HG02798 (cell line): ENCODE results near the gene MYOCD.

ENCODE experiments used
- ATAC-seq: cut with Tn5 transposase; IDR thresholded peaks from one replicate; pipeline ENCODE4 v1.9.1; 2021; ENCODE audit warnings: mild to moderate bottlenecking; ENCODE audit not compliant: unreplicated experiment, poor library complexity

Gene MYOCD

GRCh38 chr17:12640364-12640763 is 25.3 kb upstream of the MYOCD start:
- ATAC-seq = no peak

GRCh38 chr17:12641084-12641483 is 24.6 kb upstream of the MYOCD start:
- ATAC-seq = no peak

GRCh38 chr17:12642034-12642433 is 23.7 kb upstream of the MYOCD start:
- no peak for ATAC-seq

GRCh38 chr17:12643822-12644221 is 21.9 kb upstream of the MYOCD start:
- no peak for ATAC-seq

- no peak for ATAC-seq
These were observed 21.1 kb upstream of the MYOCD start for GRCh38 chr17:12644623-12645022.

GRCh38 chr17:12646761-12647422 is 18.8 kb upstream of the MYOCD start:
- no peak for ATAC-seq

GRCh38 chr17:12648498-12648897 is 17.2 kb upstream of the MYOCD start:
- ATAC-seq = no peak

GRCh38 chr17:12655936-12656335 is 9.8 kb upstream of the MYOCD start:
- no peak for ATAC-seq

- no peak for ATAC-seq
These were observed 9.3 kb upstream of the MYOCD start for GRCh38 chr17:12656354-12656753.

GRCh38 chr17:12659500-12659899 is 6.2 kb upstream of the MYOCD start:
- no peak for ATAC-seq

GRCh38 chr17:12664252-12664651 is 1.4 kb upstream of the MYOCD start:
- no peak for ATAC-seq

GRCh38 chr17:12664894-12665262 is 812 bp upstream of the MYOCD start:
- ATAC-seq = no peak

GRCh38 chr17:12666718-12667117 is 1.0 kb downstream of the MYOCD start:
- no peak for ATAC-seq

GRCh38 chr17:12667299-12667958 is 1.7 kb downstream of the MYOCD start:
- no peak for ATAC-seq

GRCh38 chr17:12671906-12672305 is 6.2 kb downstream of the MYOCD start:
- ATAC-seq = no peak

GRCh38 chr17:12672947-12673346 is 7.3 kb downstream of the MYOCD start:
- no peak for ATAC-seq

GRCh38 chr17:12673788-12674187 is 8.1 kb downstream of the MYOCD start:
- ATAC-seq = no peak

- no peak for ATAC-seq
These were observed 14.8 kb downstream of the MYOCD start for GRCh38 chr17:12680407-12680897.

- no peak for ATAC-seq
These were observed 15.3 kb downstream of the MYOCD start for GRCh38 chr17:12680993-12681392.

GRCh38 chr17:12683299-12683698 is 17.6 kb downstream of the MYOCD start:
- no peak for ATAC-seq

GRCh38 chr17:12686486-12686885 is 20.8 kb downstream of the MYOCD start:
- no peak for ATAC-seq

- no peak for ATAC-seq
These were observed 22.7 kb downstream of the MYOCD start for GRCh38 chr17:12688382-12688781.
